DMS53 (cell line): Measurements from ENCODE around the gene STAU1.
"Not testable (repeated sequence)": the region's sequence is repeated elsewhere in the genome, so short reads cannot be mapped to it uniquely, and the experiment has no call there.

Experiments
- DNase-seq: peaks from one replicate; lab custom pipeline; 2025; lab: John Stamatoyannopoulos, UW

Gene STAU1

GRCh38 chr20:49165611-49166010 lies 22.5 kb downstream of the STAU1 start:
- DNase-seq = no peak

- no peak for DNase-seq
Measured at GRCh38 chr20:49163696-49164095, 24.4 kb downstream of the STAU1 start.

- no peak for DNase-seq
Measured at GRCh38 chr20:49161428-49162152, 26.5 kb downstream of the STAU1 start.

- DNase-seq = no peak
Measured at GRCh38 chr20:49160057-49160929, 27.8 kb downstream of the STAU1 start.

- no peak for DNase-seq
Measured at GRCh38 chr20:49157146-49157545, 31.0 kb downstream of the STAU1 start.

- DNase-seq = no peak
Measured at GRCh38 chr20:49156481-49156880, 31.7 kb downstream of the STAU1 start.

- DNase-seq = no peak
Measured at GRCh38 chr20:49151436-49151835, 36.7 kb downstream of the STAU1 start.

GRCh38 chr20:49149281-49150045 lies 38.7 kb downstream of the STAU1 start:
- no peak for DNase-seq

GRCh38 chr20:49148601-49149000 lies 39.5 kb downstream of the STAU1 start:
- no peak for DNase-seq

GRCh38 chr20:49147296-49147695 lies 40.8 kb downstream of the STAU1 start:
- DNase-seq = no peak

GRCh38 chr20:49146442-49147225 lies 41.5 kb downstream of the STAU1 start:
- DNase-seq = no peak

GRCh38 chr20:49140834-49141233 lies 47.3 kb downstream of the STAU1 start:
- no peak for DNase-seq

- no peak for DNase-seq
Measured at GRCh38 chr20:49140411-49140810, 47.7 kb downstream of the STAU1 start.

- no peak for DNase-seq
Measured at GRCh38 chr20:49138431-49138830, 49.7 kb downstream of the STAU1 start.

GRCh38 chr20:49136817-49137571 lies 51.1 kb downstream of the STAU1 start:
- no peak for DNase-seq

- not testable (repeated sequence) for DNase-seq
Measured at GRCh38 chr20:49134797-49135196, 53.3 kb downstream of the STAU1 start.

- no peak for DNase-seq
Measured at GRCh38 chr20:49133571-49133970, 54.6 kb downstream of the STAU1 start.

- peak; percentile 80 for DNase-seq
Measured at GRCh38 chr20:49132995-49133478, 55.1 kb downstream of the STAU1 start.

- no peak for DNase-seq
Measured at GRCh38 chr20:49123982-49124381, 64.2 kb downstream of the STAU1 start.

- DNase-seq = no peak
Measured at GRCh38 chr20:49122920-49123319, 65.2 kb downstream of the STAU1 start.

GRCh38 chr20:49119988-49120387 lies 68.1 kb downstream of the STAU1 start:
- DNase-seq = no peak
